GDM1 (cell line): ENCODE measurements around the gene WDR86.

Source experiments
- DNase-seq: peaks from one replicate; lab custom pipeline; 2025; lab: John Stamatoyannopoulos, UW

Gene WDR86

GRCh38 chr7:151406051-151406875 is 3.6 kb downstream of the WDR86 start:
- DNase-seq = no peak

GRCh38 chr7:151405588-151405987 is 4.2 kb downstream of the WDR86 start:
- DNase-seq = no peak

GRCh38 chr7:151405056-151405455 is 4.8 kb downstream of the WDR86 start:
- DNase-seq = no peak

GRCh38 chr7:151404216-151405011 is 5.4 kb downstream of the WDR86 start:
- no peak for DNase-seq

- no peak for DNase-seq
Observed at GRCh38 chr7:151403764-151404163, 6.1 kb downstream of the WDR86 start.

- no peak for DNase-seq
Observed at GRCh38 chr7:151402029-151402835, 7.6 kb downstream of the WDR86 start.

- DNase-seq = no peak
Observed at GRCh38 chr7:151400626-151401315, 9.1 kb downstream of the WDR86 start.

GRCh38 chr7:151399906-151400305 is 9.9 kb downstream of the WDR86 start:
- DNase-seq = no peak

- DNase-seq = no peak
Observed at GRCh38 chr7:151399305-151399601, 10.6 kb downstream of the WDR86 start.

GRCh38 chr7:151398446-151399304 is 11.2 kb downstream of the WDR86 start:
- DNase-seq = no peak

- DNase-seq = no peak
Observed at GRCh38 chr7:151397026-151397425, 12.8 kb downstream of the WDR86 start.

- no peak for DNase-seq
Observed at GRCh38 chr7:151396328-151396970, 13.4 kb downstream of the WDR86 start.

GRCh38 chr7:151395036-151395367 is 14.8 kb downstream of the WDR86 start:
- no peak for DNase-seq

GRCh38 chr7:151394076-151395035 is 15.5 kb downstream of the WDR86 start:
- no peak for DNase-seq

- no peak for DNase-seq
Observed at GRCh38 chr7:151393031-151393977, 16.5 kb downstream of the WDR86 start.

- DNase-seq = no peak
Observed at GRCh38 chr7:151392426-151392825, 17.4 kb downstream of the WDR86 start.

- no peak for DNase-seq
Observed at GRCh38 chr7:151392002-151392401, 17.8 kb downstream of the WDR86 start.

- no peak for DNase-seq
Observed at GRCh38 chr7:151391358-151391730, 18.5 kb downstream of the WDR86 start.
